HepG2 (cell line): ENCODE results near the gene U2AF1L4. TPM values are rescaled to one million over a fixed set of nuclear protein-coding genes. Genes with fewer than 3 reads are reported as not detected.
A peak's percentile ranks its signal among the peaks of the same experiment; 100 is the strongest.

ENCODE experiments used
- CENPT ChIP-seq: sonication (generic); formaldehyde crosslinking; IDR thresholded peaks from 2 replicates; pipeline ENCODE4 v1.8.0; 2022; ENCODE audit warnings: low read depth, mild to moderate bottlenecking, moderate library complexity, missing genetic modification reagents
- HNF4A ChIP-seq: sonication (generic); formaldehyde crosslinking; IDR thresholded peaks from 2 replicates; pipeline ENCODE4 v1.4.0; 2020; ENCODE audit warnings: missing genetic modification reagents
- LCORL ChIP-seq, 2 experiments: fragments of 450-650 bp in 1 of 2; sonication (generic) in 1 of 2; formaldehyde crosslinking in 1 of 2; IDR thresholded peaks; 2 replicates each; pipeline versions ENCODE4 v1.5.0 to v1.6.1; 2017 to 2020; ENCODE audit warnings: antibody characterized with exemption in 1 of 2, missing genetic modification reagents in 1 of 2
- MED1 ChIP-seq: sonication (generic); formaldehyde crosslinking; IDR thresholded peaks from 2 replicates; pipeline ENCODE4 v1.4.0; 2020; ENCODE audit warnings: missing genetic modification reagents
- MED8 ChIP-seq: sonication (generic); formaldehyde crosslinking; IDR thresholded peaks from 2 replicates; pipeline ENCODE4 v1.8.1; 2023; ENCODE audit warnings: mild to moderate bottlenecking, missing genetic modification reagents; ENCODE audit not compliant: insufficient replicate concordance
- POLR2AphosphoS5 ChIP-seq: IDR thresholded peaks from 2 replicates; pipeline ENCODE4 v1.6.1; 2012; ENCODE audit warnings: low read depth, low read length
- SALL1 ChIP-seq: sonication (generic); formaldehyde crosslinking; IDR thresholded peaks from 2 replicates; pipeline ENCODE4 v1.8.0; 2022; ENCODE audit warnings: mild to moderate bottlenecking, missing genetic modification reagents
- SATB2 ChIP-seq: sonication (generic); formaldehyde crosslinking; IDR thresholded peaks from 2 replicates; pipeline ENCODE4 v1.5.0; 2020; ENCODE audit warnings: missing genetic modification reagents
- SNAPC2 ChIP-seq: sonication (generic); formaldehyde crosslinking; IDR thresholded peaks from 2 replicates; pipeline ENCODE4 v1.8.1; 2022; ENCODE audit warnings: mild to moderate bottlenecking, missing genetic modification reagents
- TBX2 ChIP-seq: sonication (generic); formaldehyde crosslinking; IDR thresholded peaks from 2 replicates; pipeline ENCODE4 v1.5.0; 2020; ENCODE audit warnings: missing genetic modification reagents, mild to moderate bottlenecking, borderline replicate concordance
- YY1 ChIP-seq: IDR thresholded peaks from 2 replicates; pipeline ENCODE4 v1.6.1; 2011; ENCODE audit warnings: low read length, low read depth, moderate library complexity, mild to moderate bottlenecking; ENCODE audit not compliant: insufficient read depth, insufficient replicate concordance
- ZBTB14 ChIP-seq: sonication (generic); formaldehyde crosslinking; IDR thresholded peaks from 2 replicates; pipeline ENCODE4 v1.4.0; 2020; ENCODE audit warnings: missing genetic modification reagents
- ZFP62 ChIP-seq: sonication (generic); formaldehyde crosslinking; IDR thresholded peaks from 2 replicates; pipeline ENCODE4 v1.4.0; 2020; ENCODE audit warnings: missing genetic modification reagents
- ZNF33B ChIP-seq: sonication (generic); formaldehyde crosslinking; IDR thresholded peaks from 2 replicates; pipeline ENCODE4 v1.5.1; 2020; ENCODE audit warnings: mild to moderate bottlenecking, missing genetic modification reagents
- ZNF687 ChIP-seq: sonication (generic); formaldehyde crosslinking; IDR thresholded peaks from 2 replicates; pipeline ENCODE4 v1.5.1; 2020; ENCODE audit warnings: mild to moderate bottlenecking, missing genetic modification reagents, moderate library complexity
- ZSCAN9 ChIP-seq: IDR thresholded peaks from 2 replicates; pipeline ENCODE4 v1.6.1; 2016; ENCODE audit warnings: borderline replicate concordance
- polyA plus RNA-seq, 8 experiments: library from polyadenylated mRNA; depleted of rRNA in 3 of 8; stranded (reverse) in 7 of 8; unstranded in 1 of 8; fragments of >200 nt; fragmentation: Illumina TruSeq in 4 of 8; extraction: Trizol in 4 of 8; gene quantifications; 2 replicates each; pipeline versions ENCODE4 v1.2.1 to v1.2.3, GENCODE V29; 2011 to 2016; ENCODE audit warnings: low read depth in 4 of 8, missing spikeins in 1 of 8, mixed read lengths in 1 of 8; ENCODE audit not compliant: insufficient read depth in 1 of 8
- total RNA-seq, 5 experiments: library from RNA; depleted of rRNA; stranded (reverse); fragments of >200 nt; fragmentation: Illumina TruSeq; extraction: Trizol; gene quantifications; 2 replicates each; pipeline ENCODE4 v1.2.3, GENCODE V29; 2016; ENCODE audit warnings: low read depth in 1 of 5
- TF ChIP-seq, protein P1 (sequence below): sonication (generic); formaldehyde crosslinking; IDR thresholded peaks from 2 replicates; pipeline ENCODE4; 2020; ENCODE audit warnings: missing genetic modification reagents, mild to moderate bottlenecking, borderline replicate concordance
- TF ChIP-seq, protein P2 (sequence below): sonication (generic); formaldehyde crosslinking; IDR thresholded peaks from 2 replicates; pipeline ENCODE4 v1.5.0; 2020; ENCODE audit warnings: missing genetic modification reagents, mild to moderate bottlenecking, borderline replicate concordance

The U2AF1L4 gene
- total and polyA plus RNA-seq, 2 of the 13 experiments (the other 11 are each of a cell fraction or from before 2014, with no cell fraction given) = 7.9 to 15.4 TPM

- no peak for TF ChIP-seq LCORL (IDR thresholded peaks at IDR 0.05)
- 0 out of 2 replicates have a peak, but pooled peaks have one; percentile 20 for TF ChIP-seq LCORL (CRISPR knock-in tag; IDR thresholded peaks at IDR 0.05)
- TF ChIP-seq SALL1 = 0 out of 2 replicates have a peak, but pooled peaks have one; percentile 26
- no peak for TF ChIP-seq ZFP62
- no peak for TF ChIP-seq ZBTB14
- peak; percentile 66 for TF ChIP-seq ZNF687
- peak; percentile 49; the same call in 1 of the 2 replicates for TF ChIP-seq TBX2
- no peak for TF ChIP-seq MED8 (CRISPR knock-in tag)
- TF ChIP-seq POLR2AphosphoS5 = no peak
- TF ChIP-seq SATB2 (CRISPR knock-in tag) = no peak
- TF ChIP-seq, protein P1, sequence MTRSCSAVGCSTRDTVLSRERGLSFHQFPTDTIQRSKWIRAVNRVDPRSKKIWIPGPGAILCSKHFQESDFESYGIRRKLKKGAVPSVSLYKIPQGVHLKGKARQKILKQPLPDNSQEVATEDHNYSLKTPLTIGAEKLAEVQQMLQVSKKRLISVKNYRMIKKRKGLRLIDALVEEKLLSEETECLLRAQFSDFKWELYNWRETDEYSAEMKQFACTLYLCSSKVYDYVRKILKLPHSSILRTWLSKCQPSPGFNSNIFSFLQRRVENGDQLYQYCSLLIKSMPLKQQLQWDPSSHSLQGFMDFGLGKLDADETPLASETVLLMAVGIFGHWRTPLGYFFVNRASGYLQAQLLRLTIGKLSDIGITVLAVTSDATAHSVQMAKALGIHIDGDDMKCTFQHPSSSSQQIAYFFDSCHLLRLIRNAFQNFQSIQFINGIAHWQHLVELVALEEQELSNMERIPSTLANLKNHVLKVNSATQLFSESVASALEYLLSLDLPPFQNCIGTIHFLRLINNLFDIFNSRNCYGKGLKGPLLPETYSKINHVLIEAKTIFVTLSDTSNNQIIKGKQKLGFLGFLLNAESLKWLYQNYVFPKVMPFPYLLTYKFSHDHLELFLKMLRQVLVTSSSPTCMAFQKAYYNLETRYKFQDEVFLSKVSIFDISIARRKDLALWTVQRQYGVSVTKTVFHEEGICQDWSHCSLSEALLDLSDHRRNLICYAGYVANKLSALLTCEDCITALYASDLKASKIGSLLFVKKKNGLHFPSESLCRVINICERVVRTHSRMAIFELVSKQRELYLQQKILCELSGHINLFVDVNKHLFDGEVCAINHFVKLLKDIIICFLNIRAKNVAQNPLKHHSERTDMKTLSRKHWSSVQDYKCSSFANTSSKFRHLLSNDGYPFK (CRISPR knock-in tag) = no peak
- TF ChIP-seq MED1 (CRISPR knock-in tag) = no peak
- TF ChIP-seq ZNF33B (CRISPR knock-in tag) = 0 out of 2 replicates have a peak, but pooled peaks have one; percentile 23
- TF ChIP-seq, protein P2, sequence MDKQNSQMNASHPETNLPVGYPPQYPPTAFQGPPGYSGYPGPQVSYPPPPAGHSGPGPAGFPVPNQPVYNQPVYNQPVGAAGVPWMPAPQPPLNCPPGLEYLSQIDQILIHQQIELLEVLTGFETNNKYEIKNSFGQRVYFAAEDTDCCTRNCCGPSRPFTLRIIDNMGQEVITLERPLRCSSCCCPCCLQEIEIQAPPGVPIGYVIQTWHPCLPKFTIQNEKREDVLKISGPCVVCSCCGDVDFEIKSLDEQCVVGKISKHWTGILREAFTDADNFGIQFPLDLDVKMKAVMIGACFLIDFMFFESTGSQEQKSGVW = no peak
- TF ChIP-seq SNAPC2 = no peak
- no peak for TF ChIP-seq ZSCAN9 (CRISPR knock-in tag)
- no peak for TF ChIP-seq YY1
- no peak for TF ChIP-seq HNF4A
- TF ChIP-seq CENPT (CRISPR knock-in tag) = no peak
Observed at GRCh38 chr19:35790981-35791813, 46.0 kb upstream of the U2AF1L4 start (continued).
